HG02571 (cell line): ENCODE measurements around the gene RAB18.
"Not testable (repeated sequence)": the region's sequence is repeated elsewhere in the genome, so short reads cannot be mapped to it uniquely, and the experiment has no call there.

Source experiments
- ATAC-seq: cut with Tn5 transposase; IDR thresholded peaks from one replicate; pipeline ENCODE4 v1.9.1; 2021; ENCODE audit warnings: mild to moderate bottlenecking, moderate library complexity; ENCODE audit not compliant: unreplicated experiment

RAB18 gene

GRCh38 chr10:27541796-27542729 lies 38.0 kb downstream of the RAB18 start:
- ATAC-seq, result no peak

- ATAC-seq, result no peak
These were observed 38.7 kb downstream of the RAB18 start for GRCh38 chr10:27542812-27543211.

GRCh38 chr10:27547047-27547446 lies 42.9 kb downstream of the RAB18 start:
- no peak for ATAC-seq

DNA sequence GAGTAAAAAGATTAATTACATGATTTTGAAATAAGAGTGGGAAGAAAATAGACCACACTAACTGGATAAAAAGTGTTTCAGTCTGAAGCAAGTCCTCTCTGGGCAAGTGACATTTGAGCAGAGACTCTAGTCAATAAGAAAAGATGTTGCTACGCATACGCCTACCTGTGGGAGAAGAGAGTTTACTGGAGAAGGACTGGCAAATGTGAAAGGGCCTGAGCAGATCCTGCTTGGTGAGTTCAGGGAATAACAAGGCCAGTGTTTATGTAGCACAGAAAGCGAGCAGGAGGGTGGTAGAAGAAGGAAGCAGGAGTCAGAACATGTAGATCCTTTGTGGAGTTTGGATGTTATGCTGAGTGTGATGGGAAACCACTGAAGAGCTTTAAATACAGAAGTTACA lies 43.4 kb downstream of the RAB18 start:
- ATAC-seq, result no peak

DNA sequence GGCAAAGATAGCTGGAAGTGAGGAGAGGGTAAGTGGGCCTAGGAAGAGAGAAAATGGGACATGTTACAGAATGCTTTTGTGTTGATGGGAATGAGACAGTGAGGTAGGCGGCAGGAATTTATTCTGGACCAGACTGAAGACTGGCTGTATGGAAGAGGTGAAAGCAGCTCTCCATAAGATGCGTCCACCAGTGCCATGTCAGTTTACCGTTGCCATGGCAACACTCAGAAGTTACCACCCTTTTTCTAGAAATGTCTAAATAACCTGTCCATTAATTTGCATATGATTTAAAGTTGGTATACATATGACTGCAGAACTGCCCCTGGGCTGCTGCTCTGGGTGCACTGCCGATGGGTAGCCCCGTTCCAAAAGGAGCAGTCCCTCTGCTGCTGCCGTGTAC lies 46.7 kb downstream of the RAB18 start:
- ATAC-seq, result no peak

GRCh38 chr10:27558612-27559020 lies 54.5 kb downstream of the RAB18 start:
- ATAC-seq, result no peak

GRCh38 chr10:27561334-27561733 lies 57.2 kb downstream of the RAB18 start:
- no peak for ATAC-seq

DNA sequence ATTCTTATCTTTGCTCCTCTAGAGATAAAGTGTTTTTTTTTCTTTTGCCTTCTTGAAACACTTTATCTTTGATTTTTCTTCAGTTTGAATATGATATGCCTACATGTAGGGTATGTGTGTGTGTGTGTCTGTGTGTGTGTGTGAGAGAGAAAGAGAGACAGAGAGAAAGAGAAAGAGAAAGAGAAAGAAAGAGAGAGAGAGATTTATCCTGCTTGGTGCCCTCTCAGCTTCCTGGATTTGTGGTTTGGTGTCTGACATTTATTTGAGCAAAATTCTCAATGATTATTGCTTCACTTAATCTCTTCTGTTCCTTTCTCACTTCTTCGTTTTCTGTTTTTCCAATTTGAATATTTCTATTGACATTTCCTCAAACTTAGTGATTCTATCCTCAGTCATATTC lies 60.3 kb downstream of the RAB18 start:
- ATAC-seq, result no peak

DNA sequence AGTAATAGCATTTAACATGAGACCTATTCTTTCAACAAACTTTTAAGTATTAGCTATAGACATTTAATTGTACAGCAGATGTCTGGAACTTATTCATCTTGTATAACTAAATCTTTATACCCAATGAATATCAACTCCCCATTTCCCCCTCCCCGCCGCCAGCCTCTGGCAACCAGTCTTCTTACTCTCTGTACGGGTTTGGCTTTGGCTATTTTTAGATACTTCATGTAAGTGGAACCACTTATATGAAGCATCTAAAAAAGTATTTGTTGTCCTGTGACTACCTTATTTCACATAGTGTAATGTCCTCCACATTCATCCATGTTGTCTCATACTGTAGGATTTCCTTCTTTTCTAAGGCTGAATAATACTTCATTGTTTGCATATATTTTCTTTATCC lies 60.8 kb downstream of the RAB18 start:
- no peak for ATAC-seq

DNA sequence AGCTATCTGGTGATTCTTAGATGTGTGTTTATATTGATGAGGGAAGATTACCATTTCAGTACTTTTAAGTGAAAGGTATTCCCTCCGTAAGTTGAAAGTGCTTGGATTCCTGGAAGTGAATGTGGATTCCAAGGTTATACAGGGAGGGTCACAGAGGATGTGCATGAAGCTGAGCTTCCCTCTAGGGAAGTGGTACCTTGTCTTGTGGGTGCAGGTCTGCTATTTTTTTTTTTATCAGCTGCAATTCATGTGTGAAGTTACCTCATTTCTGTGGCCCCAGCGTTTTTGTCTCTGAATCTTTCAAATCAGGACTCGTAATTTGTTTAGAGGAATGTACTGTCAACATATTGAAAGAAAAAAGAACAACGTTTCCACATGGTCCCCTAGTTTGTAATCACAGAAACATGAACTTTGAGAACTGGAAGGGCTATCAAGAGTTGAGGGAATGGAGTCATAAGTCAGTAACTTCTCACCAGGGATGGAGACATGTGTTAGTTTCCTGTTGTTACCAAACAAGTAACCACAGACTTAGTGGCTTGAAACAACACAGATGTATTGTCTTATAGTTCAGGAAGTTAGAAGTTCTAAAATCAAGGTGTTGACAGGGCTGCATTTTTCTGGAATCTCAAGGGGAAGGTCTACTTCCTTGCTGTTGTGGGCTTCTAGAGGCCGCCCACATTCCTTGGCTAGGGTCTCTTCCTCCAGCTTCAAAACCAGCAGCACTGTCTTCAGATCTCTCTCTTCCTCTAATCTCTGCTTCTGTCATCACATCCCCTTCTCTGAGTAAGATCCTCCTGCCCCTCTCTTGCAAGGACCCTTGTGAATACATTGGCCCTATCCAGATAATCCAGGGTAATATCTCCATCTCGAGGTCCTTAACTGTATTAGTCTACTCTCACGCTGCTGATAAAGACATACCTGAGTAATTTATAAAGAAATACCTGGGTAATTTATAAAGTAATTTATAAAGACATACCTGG lies 64.4 kb downstream of the RAB18 start:
- ATAC-seq, result no peak

- no peak for ATAC-seq
These were observed 65.8 kb downstream of the RAB18 start for GRCh38 chr10:27569946-27570345.

DNA sequence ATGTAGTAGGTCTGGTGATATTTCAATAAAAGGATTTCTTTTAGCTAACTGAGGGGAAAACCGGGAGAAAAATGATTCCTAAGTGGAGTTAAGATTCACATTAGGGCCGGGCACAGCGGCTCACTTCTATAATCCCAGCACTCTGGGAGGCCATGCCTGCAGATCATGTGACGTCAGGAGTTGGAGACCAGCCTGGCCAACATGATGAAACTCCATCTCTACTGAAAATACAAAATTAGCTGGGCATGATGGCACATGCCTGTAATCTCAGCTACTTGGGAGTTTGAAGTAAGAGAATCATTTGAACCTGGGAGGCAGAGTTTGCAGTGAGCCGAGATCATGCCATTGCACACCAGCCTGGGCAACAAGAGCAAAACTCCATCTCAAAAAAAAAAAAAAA lies 72.9 kb downstream of the RAB18 start:
- ATAC-seq, result not testable (repeated sequence)

DNA sequence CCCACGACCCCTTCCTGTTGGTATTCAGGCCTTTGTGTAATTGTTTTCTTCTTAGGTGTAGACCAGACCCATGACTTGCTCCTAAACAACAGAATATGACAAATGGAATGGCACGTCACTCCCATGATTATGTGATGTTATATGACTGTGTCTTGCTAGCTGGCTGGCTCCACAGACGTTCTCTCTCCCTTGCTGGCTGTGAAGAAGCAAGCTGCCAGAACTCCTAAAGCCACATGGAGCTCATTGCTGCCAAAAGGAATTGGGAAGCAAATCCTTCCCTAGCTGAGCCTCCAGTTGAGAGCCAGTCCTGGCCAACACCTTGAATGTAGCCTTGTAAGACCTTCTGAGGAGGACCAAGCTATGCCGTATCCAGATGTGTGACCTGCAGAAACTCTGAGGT lies 74.2 kb downstream of the RAB18 start:
- no peak for ATAC-seq

DNA sequence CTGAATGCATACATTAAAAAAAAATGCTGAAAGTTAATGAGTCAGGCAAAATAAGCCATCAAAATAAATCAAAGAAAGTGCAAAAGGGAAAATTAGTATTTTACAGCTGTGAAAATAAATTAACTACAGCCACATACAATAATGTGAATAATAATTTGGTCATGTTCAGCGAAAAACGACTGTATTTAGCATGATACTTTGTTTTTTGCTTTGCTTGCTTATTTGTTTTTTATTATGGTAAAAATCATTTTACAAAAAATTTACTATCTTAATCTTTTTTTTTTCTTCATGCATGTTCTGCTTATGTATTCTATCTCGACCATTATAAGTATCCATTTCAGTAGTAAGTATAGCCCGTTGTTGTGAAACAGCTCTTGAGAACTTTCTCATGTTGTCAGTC lies 77.1 kb downstream of the RAB18 start:
- no peak for ATAC-seq

DNA sequence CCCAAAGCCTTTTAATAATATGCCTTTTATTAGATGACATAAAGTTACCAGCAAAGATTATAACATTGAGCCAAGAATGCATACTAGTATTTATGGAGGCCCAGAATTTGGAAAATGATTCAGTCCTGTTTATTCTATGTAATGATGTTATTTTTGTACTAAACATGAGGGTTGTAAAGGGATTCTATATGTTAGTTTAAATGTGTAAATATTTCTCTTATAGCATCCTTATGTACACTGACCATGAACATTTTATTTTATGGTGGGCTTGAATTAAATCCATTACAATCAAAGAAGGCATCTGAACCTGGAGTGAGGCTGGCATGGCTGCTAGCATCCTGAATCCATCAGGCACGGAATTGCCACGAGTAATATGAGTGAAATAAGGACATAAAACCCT lies 80.2 kb downstream of the RAB18 start:
- ATAC-seq, result no peak
